ENCODE measurements around the gene PCDHGA5. TPM values are rescaled to one million over a fixed set of nuclear protein-coding genes. Genes with fewer than 3 reads are reported as not detected.
"Not testable (repeated sequence)": the region's sequence is repeated elsewhere in the genome, so short reads cannot be mapped to it uniquely, and the experiment has no call there.

Gene PCDHGA5
- polyA plus RNA-seq, 10 donors, result 1.9 to 3.3 (median 2.6) TPM

DNA sequence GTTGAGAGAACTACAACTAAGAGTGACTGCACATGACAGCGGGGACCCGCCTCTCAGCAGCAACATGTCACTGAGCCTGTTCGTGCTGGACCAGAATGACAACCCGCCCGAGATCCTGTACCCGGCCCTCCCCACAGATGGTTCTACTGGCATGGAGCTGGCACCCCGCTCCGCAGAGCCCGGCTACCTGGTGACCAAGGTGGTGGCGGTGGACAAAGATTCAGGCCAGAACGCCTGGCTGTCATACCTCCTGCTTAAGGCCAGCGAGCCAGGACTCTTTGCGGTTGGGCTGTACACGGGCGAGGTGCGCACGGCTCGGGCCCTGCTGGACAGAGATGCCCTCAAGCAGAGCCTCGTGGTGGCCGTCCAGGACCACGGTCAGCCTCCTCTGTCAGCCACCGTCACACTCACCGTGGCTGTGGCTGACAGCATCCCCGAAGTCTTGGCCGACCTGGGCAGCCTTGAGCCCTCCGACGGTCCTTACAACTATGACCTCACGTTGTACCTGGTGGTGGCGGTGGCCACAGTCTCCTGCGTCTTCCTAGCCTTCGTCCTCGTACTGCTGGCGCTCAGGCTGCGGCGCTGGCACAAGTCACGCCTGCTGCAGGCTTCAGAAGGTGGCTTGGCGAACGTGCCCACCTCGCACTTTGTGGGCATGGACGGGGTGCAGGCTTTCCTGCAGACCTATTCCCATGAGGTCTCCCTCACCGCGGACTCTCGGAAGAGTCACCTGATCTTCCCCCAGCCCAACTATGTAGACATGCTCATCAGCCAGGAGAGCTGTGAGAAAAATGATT lies 20.7 kb downstream of the PCDHGA5 start:
- no peak for DNase-seq

GRCh38 chr5:141387557-141388311 lies 23.8 kb downstream of the PCDHGA5 start, which contains the start of gene PCDHGB4:
Gene PCDHGB4 (plus strand): TSS chr5:141387698. CDS start chr5:141387885, 187 bp downstream.
- DNase-seq, result not testable (repeated sequence)

DNA sequence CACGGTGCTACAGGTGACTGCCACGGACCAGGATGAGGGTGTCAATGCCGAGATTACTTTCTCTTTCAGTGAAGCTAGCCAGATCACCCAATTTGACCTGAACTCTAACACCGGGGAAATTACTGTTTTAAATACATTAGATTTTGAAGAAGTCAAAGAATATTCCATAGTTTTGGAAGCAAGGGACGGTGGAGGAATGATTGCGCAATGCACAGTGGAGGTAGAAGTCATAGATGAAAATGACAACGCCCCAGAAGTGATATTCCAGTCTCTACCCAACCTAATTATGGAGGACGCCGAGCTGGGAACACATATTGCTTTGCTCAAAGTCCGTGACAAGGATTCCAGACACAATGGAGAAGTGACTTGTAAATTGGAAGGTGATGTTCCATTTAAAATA lies 24.7 kb downstream of the PCDHGA5 start:
- DNase-seq, result no peak

DNA sequence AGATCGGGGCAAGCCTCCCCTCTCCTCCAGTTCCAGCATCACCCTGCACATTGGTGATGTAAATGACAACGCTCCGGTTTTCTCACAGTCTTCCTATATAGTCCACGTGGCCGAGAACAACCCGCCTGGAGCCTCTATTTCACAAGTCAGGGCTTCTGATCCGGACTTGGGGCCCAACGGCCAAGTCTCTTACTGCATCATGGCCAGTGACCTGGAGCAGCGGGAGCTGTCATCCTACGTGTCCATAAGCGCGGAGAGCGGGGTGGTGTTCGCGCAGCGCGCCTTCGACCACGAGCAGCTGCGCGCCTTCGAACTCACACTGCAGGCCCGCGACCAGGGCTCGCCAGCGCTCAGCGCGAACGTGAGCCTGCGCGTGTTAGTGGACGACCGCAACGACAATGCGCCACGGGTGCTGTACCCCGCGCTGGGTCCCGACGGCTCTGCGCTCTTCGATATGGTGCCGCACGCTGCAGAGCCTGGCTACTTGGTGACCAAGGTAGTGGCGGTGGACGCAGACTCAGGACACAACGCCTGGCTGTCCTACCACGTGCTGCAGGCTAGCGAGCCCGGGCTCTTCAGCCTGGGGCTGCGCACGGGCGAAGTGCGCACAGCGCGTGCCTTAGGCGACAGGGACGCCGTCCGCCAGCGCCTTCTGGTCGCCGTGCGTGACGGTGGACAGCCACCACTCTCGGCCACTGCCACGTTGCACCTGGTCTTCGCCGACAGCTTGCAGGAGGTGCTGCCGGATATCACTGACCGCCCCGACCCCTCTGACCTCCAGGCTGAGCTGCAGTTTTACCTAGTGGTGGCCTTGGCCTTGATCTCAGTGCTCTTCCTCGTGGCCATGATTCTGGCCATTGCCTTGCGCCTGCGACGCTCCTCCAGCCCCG lies 25.4 kb downstream of the PCDHGA5 start:
- DNase-seq, result no peak

- DNase-seq, result no peak
Observed at GRCh38 chr5:141392429-141393198, 28.7 kb downstream of the PCDHGA5 start, which contains the start of gene PCDHGA8. Gene PCDHGA8 (plus strand): TSS chr5:141392633. CDS start chr5:141392814, 181 bp downstream.

- DNase-seq, result no peak
Observed at GRCh38 chr5:141393267-141393666, 29.3 kb downstream of the PCDHGA5 start.

GRCh38 chr5:141394401-141395187 lies 30.6 kb downstream of the PCDHGA5 start:
- not testable (repeated sequence) for DNase-seq

DNA sequence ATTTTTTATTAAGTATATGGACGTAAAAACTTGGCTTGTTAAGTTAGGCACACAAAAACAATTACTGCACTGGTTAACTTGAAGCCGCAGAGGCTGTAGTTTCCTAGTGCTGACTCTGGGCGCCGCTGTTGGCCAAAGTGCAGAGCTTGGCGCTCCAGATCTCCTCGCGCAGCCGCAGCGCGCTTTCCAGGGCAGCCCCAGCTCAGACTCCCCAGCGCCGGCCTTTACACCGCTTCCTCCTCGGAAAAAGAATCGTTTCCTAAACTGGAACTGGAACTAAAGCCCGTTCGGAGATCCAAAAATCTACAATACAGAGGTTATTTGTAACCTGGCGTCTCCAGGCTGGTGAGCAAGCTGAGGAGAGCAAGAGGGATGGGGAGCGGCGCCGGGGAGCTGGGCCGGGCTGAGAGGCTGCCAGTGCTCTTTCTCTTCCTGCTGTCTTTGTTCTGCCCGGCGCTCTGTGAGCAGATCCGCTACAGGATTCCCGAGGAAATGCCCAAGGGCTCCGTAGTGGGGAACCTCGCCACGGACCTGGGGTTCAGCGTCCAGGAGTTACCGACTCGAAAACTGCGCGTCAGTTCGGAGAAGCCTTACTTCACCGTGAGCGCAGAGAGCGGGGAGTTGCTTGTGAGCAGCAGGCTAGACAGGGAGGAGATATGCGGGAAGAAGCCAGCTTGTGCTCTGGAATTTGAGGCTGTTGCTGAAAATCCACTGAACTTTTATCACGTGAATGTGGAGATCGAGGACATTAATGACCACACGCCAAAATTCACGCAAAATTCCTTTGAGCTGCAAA lies 34.0 kb downstream of the PCDHGA5 start, which contains the start of gene PCDHGB5:
Gene PCDHGB5 (plus strand): TSS at position 192 of the 796 bp plus-strand sequence. CDS start 181 bp downstream, at position 373.
- DNase-seq, result peak in 1 of 3 donors; percentile 24

DNA sequence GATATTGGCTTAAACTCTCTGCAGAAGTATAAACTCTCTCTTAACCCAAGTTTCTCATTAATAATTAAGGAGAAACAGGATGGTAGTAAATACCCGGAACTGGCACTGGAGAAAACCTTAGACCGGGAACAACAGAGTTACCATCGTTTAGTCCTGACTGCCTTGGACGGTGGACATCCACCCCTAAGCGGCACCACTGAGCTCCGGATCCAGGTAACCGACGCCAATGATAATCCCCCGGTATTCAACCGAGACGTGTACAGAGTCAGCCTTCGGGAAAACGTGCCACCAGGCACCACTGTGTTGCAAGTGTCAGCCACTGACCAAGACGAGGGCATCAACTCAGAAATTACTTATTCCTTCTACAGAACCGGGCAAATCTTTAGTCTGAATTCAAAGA lies 34.6 kb downstream of the PCDHGA5 start:
- DNase-seq, result no peak

DNA sequence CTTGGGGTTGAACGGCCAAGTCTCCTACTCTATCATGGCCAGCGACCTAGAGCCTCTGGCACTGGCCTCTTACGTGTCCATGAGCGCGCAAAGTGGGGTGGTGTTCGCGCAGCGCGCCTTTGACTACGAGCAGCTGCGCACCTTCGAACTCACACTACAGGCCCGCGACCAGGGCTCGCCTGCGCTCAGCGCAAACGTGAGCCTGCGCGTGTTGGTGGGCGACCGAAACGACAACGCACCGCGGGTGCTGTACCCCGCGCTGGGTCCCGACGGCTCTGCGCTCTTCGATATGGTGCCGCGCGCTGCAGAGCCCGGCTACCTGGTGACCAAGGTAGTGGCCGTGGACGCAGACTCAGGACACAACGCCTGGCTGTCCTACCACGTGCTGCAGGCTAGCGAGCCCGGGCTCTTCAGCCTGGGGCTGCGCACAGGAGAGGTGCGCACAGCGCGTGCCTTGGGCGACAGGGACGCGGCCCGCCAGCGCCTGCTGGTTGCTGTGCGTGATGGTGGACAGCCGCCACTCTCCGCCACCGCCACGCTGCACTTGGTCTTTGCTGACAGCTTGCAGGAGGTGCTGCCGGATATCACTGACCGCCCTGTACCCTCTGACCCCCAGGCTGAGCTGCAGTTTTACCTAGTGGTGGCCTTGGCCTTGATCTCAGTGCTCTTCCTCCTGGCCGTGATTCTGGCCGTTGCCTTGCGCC lies 35.7 kb downstream of the PCDHGA5 start:
- no peak for DNase-seq

DNA sequence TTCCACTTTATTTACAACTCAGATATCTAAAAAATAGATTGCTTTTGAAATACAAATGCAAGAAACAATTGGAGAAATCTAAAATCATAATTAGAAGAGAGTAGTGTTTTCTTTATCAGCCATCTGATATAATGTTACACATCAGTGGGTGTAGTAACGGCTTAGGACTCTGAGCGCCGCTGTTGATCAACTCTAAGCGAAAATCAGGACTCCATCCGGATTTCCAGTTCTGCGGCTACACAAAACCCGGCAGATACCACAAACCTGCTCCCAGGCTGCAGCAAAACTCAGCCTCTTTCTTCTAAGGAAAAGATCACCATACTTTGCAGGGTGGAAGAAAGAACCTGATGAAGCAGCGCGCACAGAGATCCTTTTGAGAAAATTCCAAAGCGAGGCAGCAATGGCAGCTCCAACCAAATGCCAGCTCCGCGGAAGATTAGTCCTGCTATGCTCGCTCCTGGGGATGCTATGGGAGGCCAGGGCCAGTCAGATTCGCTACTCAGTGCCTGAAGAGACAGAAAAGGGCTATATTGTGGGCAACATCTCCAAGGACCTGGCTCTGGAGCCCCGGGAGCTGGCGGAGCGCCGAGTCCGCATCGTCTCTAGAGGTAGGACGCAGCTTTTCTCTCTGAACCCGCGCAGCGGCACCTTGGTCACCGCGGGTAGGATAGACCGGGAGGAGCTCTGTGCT lies 38.7 kb downstream of the PCDHGA5 start, which contains the start of gene PCDHGA9:
Gene PCDHGA9 (plus strand): TSS at position 226 of the 691 bp plus-strand sequence. CDS start 175 bp downstream, at position 401.
- DNase-seq, result no peak

- DNase-seq, result no peak
Observed at GRCh38 chr5:141403387-141403786, 39.4 kb downstream of the PCDHGA5 start.

DNA sequence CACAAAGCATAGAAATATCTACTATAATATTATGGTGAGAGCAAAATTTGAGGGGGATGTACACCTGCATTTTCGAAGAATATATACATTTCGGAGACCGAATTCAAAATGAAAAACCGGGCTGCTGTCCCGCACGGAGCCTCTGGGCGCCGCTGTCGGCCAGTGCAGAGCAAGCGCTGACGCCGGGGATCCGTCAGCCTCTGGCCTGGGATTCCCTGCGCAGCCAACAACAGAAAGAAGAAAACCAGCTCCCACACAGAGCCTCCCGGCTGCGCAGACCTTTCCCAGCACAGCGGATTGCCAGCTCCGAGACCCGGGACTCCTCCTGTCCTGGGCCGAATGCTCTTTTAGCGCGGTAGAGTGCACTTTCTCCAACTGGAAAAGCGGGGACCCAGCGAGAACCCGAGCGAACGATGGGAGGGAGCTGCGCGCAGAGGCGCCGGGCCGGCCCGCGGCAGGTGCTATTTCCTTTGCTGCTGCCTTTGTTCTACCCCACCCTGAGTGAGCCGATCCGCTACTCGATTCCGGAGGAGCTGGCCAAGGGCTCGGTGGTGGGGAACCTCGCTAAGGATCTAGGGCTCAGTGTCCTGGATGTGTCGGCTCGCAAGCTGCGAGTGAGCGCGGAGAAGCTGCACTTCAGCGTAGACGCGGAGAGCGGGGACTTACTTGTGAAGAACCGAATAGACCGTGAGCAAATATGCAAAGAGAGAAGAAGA lies 44.0 kb downstream of the PCDHGA5 start, which contains the start of gene PCDHGB6:
Gene PCDHGB6 (plus strand): TSS at position 232 of the 716 bp plus-strand sequence. CDS start 182 bp downstream, at position 414.
- peak in 1 of 3 donors; percentile 57 for DNase-seq

DNA sequence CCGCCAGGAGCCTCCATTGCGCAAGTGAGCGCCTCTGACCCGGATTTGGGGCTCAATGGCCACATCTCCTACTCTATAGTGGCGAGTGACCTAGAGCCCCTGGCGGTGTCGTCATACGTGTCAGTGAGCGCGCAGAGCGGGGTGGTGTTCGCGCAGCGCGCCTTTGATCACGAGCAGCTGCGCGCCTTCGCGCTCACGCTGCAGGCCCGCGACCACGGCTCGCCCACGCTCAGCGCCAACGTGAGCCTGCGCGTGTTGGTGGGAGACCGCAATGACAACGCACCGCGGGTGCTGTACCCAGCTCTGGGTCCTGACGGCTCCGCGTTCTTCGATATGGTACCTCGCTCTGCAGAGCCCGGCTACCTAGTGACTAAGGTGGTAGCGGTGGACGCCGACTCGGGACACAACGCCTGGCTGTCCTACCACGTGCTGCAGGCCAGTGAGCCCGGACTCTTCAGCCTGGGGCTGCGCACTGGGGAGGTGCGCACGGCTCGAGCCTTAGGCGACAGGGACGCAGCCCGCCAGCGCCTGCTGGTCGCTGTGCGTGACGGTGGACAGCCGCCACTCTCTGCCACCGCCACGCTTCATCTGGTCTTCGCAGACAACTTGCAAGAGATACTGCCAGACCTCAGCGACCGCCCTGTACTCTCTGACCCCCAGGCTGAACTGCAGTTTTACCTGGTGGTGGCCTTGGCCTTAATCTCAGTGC lies 45.8 kb downstream of the PCDHGA5 start:
- DNase-seq, result no peak

- DNase-seq, result no peak
Observed at GRCh38 chr5:141411575-141411974, 47.6 kb downstream of the PCDHGA5 start.

Data from muscle of back (tissue), 11 donors.